Activated naive CD8-positive, alpha-beta T cell treated with anti-CD3 and anti-CD28 coated beads, Interleukin-2, amount 50 U/mL, for 24 hours (primary cell): ENCODE results near the gene ETNPPL.
"Not testable (repeated sequence)": the region's sequence is repeated elsewhere in the genome, so short reads cannot be mapped to it uniquely, and the experiment has no call there.

ENCODE experiments used
- ATAC-seq: fragments of 150-1000 bp; cut with Tn5 transposase; one replicate; pipeline ENCODE4 v1.10.0; 2021
- DNase-seq: peaks from one replicate; pipeline ENCODE4 v3.0.0; 2021
- H3K27ac Mint-ChIP-seq: one replicate; pipeline ENCODE4 v1.8.0; 2021; ENCODE audit warnings: mild to moderate bottlenecking, mixed read lengths
- H3K27me3 Mint-ChIP-seq: one replicate; pipeline ENCODE4 v1.8.0; 2021; ENCODE audit warnings: mixed read lengths
- H3K36me3 Mint-ChIP-seq: one replicate; pipeline ENCODE4 v1.8.0; 2021; ENCODE audit warnings: low read depth, mixed read lengths
- H3K4me1 Mint-ChIP-seq: one replicate; pipeline ENCODE4 v1.8.0; 2021; ENCODE audit warnings: mixed read lengths
- H3K4me3 Mint-ChIP-seq: one replicate; pipeline ENCODE4 v1.8.0; 2021; ENCODE audit warnings: mild to moderate bottlenecking, moderate library complexity, mixed read lengths
- H3K9me3 Mint-ChIP-seq: one replicate; pipeline ENCODE4 v1.8.0; 2021; ENCODE audit warnings: mixed read lengths

ETNPPL gene

DNA sequence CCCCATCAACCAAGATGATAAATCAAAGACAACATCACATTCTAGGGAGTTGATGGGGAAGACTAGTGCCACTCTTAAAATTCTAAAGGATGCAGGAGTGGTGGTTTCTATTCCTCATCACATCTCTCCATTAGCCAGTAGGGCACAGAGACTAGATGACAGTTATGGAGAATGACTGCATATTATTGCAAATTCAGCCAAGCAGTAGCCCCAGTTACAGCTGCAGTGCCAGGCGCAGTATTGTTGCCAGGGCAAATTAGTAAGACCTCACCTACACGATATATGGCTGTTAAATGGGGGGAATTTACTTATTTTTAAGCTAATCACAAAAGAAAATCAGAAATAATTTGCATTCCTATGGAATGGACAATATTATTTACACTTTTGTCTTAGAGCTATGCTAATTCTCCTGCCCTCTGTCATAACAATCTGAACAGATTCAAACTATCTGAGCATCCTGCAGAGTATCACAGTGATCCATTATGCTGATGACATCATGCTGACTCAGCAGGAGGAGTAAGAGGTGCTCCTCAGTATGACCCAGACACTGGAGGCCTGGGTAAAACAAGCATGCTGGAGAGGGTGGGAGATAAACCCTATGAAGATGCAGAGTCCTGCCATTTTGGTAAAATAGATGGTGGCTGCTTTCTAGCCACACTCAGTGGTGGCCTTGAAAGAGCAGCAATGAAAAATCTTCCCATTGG is 24.7 kb downstream of the ETNPPL start:
- no peak overlapping the region for H3K4me3 Mint-ChIP-seq
- H3K9me3 Mint-ChIP-seq: no peaks in the 10 kb centered on the region
- no peak for DNase-seq
- ATAC-seq: no peak
- H3K27ac Mint-ChIP-seq: no peak overlapping the region
- H3K36me3 Mint-ChIP-seq: no peaks in the 10 kb centered on the region
- peaks cover 5% of the 10 kb centered on the region for H3K27me3 Mint-ChIP-seq
- H3K4me1 Mint-ChIP-seq: no peaks in the 10 kb centered on the region

- Mint-ChIP-seq H3K9me3 (peaks cover 13% of the 10 kb centered on the region), H3K4me3 (no peak overlapping the region), H3K27me3 (peaks cover 4% of the 10 kb centered on the region), H3K4me1 (no peaks in the 10 kb centered on the region), H3K27ac (no peak overlapping the region), H3K36me3 (peaks cover 2% of the 10 kb centered on the region)
- ATAC-seq (no peak), DNase-seq (no peak)
These were observed 31.8 kb downstream of the ETNPPL start for GRCh38 chr4:108731006-108731405.

GRCh38 chr4:108730579-108730978 is 32.3 kb downstream of the ETNPPL start:
- ATAC-seq (no peak), DNase-seq (no peak)
- H3K9me3 Mint-ChIP-seq: peaks cover 13% of the 10 kb centered on the region
- H3K4me1 Mint-ChIP-seq: no peaks in the 10 kb centered on the region
- H3K27me3 Mint-ChIP-seq: peaks cover 4% of the 10 kb centered on the region
- H3K4me3 Mint-ChIP-seq: no peak overlapping the region
- H3K36me3 Mint-ChIP-seq: peaks cover 2% of the 10 kb centered on the region
- no peak overlapping the region for H3K27ac Mint-ChIP-seq

DNA sequence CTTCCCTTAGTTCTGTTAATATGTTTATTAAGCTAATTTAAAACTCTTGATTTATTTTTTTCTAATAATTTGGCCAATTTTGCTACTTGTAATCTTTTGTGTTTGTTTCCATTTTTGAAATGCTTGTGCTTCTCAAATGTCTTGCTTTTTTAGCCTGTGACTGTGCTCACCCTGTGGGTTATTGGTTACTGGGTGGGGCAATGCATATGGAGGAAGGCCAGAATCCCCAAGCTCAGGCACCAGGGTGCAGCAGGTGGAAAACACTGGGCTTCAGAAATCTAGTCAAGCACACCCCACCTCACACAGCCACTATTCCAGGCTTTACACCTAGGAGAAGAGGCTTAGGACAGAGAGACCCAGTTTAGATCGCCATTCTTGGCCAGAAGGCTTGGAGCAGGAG is 33.1 kb downstream of the ETNPPL start:
- DNase-seq: no peak
- no peak overlapping the region for H3K4me3 Mint-ChIP-seq

GRCh38 chr4:108725457-108725856 is 37.4 kb downstream of the ETNPPL start:
- peaks cover 2% of the 10 kb centered on the region for H3K36me3 Mint-ChIP-seq
- peaks cover 17% of the 10 kb centered on the region for H3K9me3 Mint-ChIP-seq
- ATAC-seq (no peak), DNase-seq (no peak)
- no peak overlapping the region for H3K27ac Mint-ChIP-seq
- H3K27me3 Mint-ChIP-seq: peaks cover 2% of the 10 kb centered on the region
- H3K4me1 Mint-ChIP-seq: no peaks in the 10 kb centered on the region
- no peak overlapping the region for H3K4me3 Mint-ChIP-seq

More for the DNA sequence above, 33.1 kb downstream of the ETNPPL start:
- Mint-ChIP-seq H3K4me1 (no peaks in the 10 kb centered on the region), H3K27ac (no peak overlapping the region), H3K36me3 (peaks cover 2% of the 10 kb centered on the region), H3K9me3 (peaks cover 13% of the 10 kb centered on the region), H3K27me3 (peaks cover 4% of the 10 kb centered on the region)
- no peak for ATAC-seq

DNA sequence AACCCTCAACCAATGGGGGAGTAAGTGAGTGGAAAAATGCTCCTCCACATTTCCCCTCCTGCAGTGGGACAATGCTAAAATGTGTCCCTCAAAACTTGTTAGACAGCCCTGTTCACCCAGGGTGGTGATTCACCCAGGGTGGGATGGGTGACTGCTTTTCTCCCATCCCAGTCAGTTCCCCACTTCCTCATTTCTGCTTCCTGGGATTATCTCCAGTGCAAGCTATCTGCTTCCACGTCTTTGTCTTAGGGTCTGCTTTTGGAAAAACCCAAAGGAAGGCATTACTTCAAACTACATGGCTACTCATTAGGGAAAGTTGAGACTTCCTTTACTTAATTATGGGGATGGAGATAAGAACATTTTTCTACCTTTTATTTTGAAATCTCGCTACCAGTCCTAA is 45.5 kb downstream of the ETNPPL start:
- Mint-ChIP-seq H3K4me1 (no peaks in the 10 kb centered on the region), H3K27ac (no peak overlapping the region)
- no peak for ATAC-seq

DNA sequence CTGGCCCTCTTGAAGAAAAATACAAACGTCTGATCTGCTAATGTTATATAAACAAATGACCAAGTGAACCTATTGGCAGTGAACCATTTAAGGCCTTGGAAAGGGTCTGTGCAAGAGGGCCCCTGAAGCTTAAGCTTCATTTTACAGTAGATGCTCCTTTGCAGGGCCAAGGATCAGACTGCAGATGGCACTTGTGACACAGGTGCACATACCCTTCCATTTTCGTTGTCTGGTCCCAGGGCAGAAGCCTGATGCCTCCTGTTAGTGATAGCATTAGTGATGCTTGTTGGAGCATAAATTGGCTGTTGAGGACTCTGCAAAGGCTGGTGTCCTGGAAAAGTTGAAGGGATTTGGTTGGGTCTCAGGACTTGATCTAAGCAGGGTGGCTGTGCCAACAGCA is 46.5 kb downstream of the ETNPPL start:
- DNase-seq (no peak), ATAC-seq (no peak)
- Mint-ChIP-seq H3K4me1 (no peaks in the 10 kb centered on the region), H3K36me3 (no peaks in the 10 kb centered on the region), H3K27ac (no peak overlapping the region), H3K9me3 (no peaks in the 10 kb centered on the region), H3K27me3 (no peaks in the 10 kb centered on the region), H3K4me3 (no peak overlapping the region)

More for the DNA sequence above, 45.5 kb downstream of the ETNPPL start:
- H3K9me3 Mint-ChIP-seq: no peaks in the 10 kb centered on the region
- no peak overlapping the region for H3K4me3 Mint-ChIP-seq
- no peak for DNase-seq
- H3K36me3 Mint-ChIP-seq: no peaks in the 10 kb centered on the region
- H3K27me3 Mint-ChIP-seq: no peaks in the 10 kb centered on the region

DNA sequence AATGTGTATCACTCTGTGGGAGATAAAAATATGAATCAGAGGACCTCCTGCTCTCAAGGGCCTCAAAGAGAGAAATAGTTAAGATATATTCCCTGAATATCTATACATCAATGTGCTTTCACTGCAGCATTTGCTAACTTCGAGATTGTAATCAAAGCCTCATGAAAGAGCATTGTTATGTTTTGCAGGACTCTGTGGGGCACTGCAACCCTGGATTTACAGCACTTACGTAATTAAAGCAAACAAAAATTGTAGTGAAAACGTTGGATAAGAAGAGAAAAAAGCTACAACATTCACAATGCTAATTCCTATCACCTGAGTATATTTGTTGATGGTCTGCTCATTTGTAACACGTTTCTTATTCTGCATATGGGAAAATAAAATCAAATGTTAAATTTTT is 48.0 kb downstream of the ETNPPL start:
- no peaks in the 10 kb centered on the region for H3K4me1 Mint-ChIP-seq
- H3K27ac Mint-ChIP-seq: no peak overlapping the region
- H3K27me3 Mint-ChIP-seq: no peaks in the 10 kb centered on the region
- no peak overlapping the region for H3K4me3 Mint-ChIP-seq
- ATAC-seq: no peak
- no peaks in the 10 kb centered on the region for H3K9me3 Mint-ChIP-seq
- no peak for DNase-seq
- no peaks in the 10 kb centered on the region for H3K36me3 Mint-ChIP-seq

DNA sequence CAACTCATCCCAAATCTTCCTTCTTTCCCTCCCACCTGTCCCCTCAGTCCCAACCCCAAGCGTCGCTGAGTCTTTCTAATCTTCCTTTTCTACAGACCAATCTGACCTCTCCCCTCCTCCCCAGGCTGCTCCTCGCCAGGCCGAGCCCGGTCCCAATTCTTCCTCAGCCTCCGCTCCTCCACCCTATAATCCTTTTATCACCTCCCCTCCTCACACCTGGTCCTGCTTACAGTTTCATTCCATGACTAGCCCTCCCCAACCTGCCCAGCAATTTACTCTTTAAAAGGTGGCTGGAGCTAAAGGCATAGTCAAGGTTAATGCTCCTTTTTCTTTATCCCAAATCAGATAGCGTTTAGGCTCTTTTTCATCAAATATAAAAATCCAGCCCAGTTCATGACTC is 52.3 kb downstream of the ETNPPL start:
- not testable (repeated sequence) for H3K4me3 Mint-ChIP-seq, H3K4me1 Mint-ChIP-seq, H3K36me3 Mint-ChIP-seq, H3K27me3 Mint-ChIP-seq, H3K27ac Mint-ChIP-seq, ATAC-seq, DNase-seq, H3K9me3 Mint-ChIP-seq

DNA sequence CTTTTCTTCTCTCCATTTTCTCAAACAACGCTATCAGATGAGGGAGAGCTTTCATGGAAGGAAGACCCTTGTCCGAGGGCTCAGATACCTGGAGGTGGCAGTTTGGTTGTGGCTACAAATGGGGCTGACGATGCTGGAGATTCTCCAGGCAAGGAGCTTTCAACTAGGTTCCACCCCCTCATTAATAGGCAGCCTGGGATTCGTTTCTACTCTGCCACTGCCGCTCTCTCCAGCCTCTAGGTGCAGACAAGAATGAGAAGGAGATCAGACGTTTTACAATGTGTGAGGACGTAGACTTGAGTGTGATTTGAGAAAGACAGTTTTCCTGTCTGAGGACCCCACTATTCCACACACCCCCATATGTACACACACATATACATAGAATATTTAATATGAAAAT is 53.1 kb downstream of the ETNPPL start:
- no peaks in the 10 kb centered on the region for H3K27me3 Mint-ChIP-seq
- H3K4me1 Mint-ChIP-seq: no peaks in the 10 kb centered on the region
- H3K27ac Mint-ChIP-seq: no peak overlapping the region
- no peaks in the 10 kb centered on the region for H3K36me3 Mint-ChIP-seq
- H3K4me3 Mint-ChIP-seq: no peak overlapping the region
- no peak for ATAC-seq
- H3K9me3 Mint-ChIP-seq: no peaks in the 10 kb centered on the region
- DNase-seq: no peak

DNA sequence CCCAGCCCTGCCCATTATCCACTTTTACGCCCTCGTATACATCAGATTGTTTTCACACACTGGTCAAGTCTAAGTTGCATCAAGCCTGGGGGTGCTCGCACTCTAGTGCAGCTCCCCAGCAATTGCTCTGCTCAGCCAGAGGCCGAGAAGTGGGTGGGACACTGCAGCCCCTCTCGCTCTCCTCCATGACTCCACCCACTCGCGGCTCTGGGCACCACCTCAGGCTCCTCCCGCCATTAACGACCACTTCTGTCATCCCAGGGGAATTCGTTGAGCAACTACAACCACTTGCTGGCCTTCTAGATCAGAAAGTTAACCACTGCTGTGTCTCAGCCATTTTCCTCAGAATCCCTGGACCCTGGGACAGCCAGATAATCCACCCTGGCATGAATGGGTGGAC is 53.6 kb downstream of the ETNPPL start:
- H3K36me3 Mint-ChIP-seq: no peaks in the 10 kb centered on the region
- no peak for ATAC-seq
- H3K4me3 Mint-ChIP-seq: no peak overlapping the region
- H3K9me3 Mint-ChIP-seq: no peaks in the 10 kb centered on the region
- H3K27me3 Mint-ChIP-seq: no peaks in the 10 kb centered on the region
- H3K27ac Mint-ChIP-seq: no peak overlapping the region
- DNase-seq: no peak
- H3K4me1 Mint-ChIP-seq: no peaks in the 10 kb centered on the region

DNA sequence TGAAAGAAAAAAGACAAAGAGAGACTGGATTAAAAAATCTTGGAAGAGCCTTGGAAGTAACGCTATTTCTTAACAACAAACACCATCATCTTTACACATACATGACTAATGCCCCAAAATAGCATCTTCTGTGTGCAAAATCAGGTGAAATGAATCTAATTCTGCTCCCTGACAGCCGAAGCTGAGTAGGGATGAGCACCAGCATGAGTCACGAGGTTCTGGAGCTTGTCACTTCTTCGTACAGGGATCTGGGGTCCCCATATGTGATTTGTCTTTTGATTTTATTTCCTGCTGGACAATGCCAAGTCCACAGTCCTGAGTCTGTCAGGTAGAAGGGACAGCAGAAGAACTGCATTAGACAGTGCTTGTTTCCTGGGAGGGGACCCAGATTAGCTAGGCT is 56.6 kb downstream of the ETNPPL start:
- no peaks in the 10 kb centered on the region for H3K36me3 Mint-ChIP-seq
- H3K4me1 Mint-ChIP-seq: peaks cover 15% of the 10 kb centered on the region
- H3K9me3 Mint-ChIP-seq: no peaks in the 10 kb centered on the region
- H3K27me3 Mint-ChIP-seq: no peaks in the 10 kb centered on the region
- H3K4me3 Mint-ChIP-seq: no peak overlapping the region
- DNase-seq: no peak
- ATAC-seq: no peak
- no peak overlapping the region for H3K27ac Mint-ChIP-seq

DNA sequence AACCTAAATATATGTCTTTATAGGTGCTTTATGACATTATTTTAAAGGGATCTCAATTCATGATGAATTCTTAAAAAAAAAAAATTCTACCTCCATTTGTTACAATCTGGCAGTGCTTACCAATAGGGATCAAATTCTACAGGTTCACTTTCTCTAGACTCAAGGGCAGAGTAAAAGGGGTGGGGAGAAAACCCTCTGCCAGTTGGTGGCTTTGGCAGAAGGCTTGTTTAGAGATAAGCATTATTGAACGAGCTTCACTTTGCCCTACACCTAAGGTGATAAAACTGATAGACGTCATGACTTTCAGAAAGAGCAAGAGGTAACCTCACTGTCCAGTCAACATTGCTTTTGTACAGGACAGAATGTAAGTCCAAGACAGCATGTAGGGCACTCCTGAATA is 58.9 kb downstream of the ETNPPL start:
- no peak for ATAC-seq
- no peaks in the 10 kb centered on the region for H3K9me3 Mint-ChIP-seq

GRCh38 chr4:108703370-108703769 is 59.5 kb downstream of the ETNPPL start:
- H3K4me3 Mint-ChIP-seq: no peak overlapping the region
- peaks cover 1% of the 10 kb centered on the region for H3K27me3 Mint-ChIP-seq
- no peak for DNase-seq
- H3K36me3 Mint-ChIP-seq: no peaks in the 10 kb centered on the region
- peaks cover 15% of the 10 kb centered on the region for H3K4me1 Mint-ChIP-seq
- no peaks in the 10 kb centered on the region for H3K9me3 Mint-ChIP-seq
- H3K27ac Mint-ChIP-seq: no peak overlapping the region
- ATAC-seq: no peak

More for the DNA sequence above, 58.9 kb downstream of the ETNPPL start:
- no peak overlapping the region for H3K27ac Mint-ChIP-seq
- H3K27me3 Mint-ChIP-seq: no peaks in the 10 kb centered on the region
- H3K36me3 Mint-ChIP-seq: no peaks in the 10 kb centered on the region
- no peak for DNase-seq
- no peak overlapping the region for H3K4me3 Mint-ChIP-seq
- H3K4me1 Mint-ChIP-seq: peaks cover 15% of the 10 kb centered on the region

DNA sequence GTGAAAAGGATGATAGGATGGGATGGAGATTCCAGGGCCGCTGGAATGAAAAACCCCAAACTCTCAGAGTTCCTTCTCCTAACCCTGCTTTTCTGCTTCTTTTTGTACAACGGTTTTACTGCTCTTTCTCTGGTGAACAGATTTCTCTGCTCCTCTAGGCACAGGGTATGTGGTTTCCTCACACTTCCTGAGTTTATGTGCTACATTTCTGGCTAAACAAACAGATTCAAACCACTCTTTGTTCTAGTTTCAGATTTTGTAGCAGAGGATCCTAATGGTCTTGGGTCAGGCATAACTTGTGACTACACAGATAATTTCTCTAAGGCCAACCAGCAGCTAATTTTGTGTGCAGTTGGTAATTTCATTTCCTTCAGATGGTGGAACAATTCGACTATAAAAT is 59.9 kb downstream of the ETNPPL start:
- Mint-ChIP-seq H3K36me3 (no peaks in the 10 kb centered on the region), H3K9me3 (no peaks in the 10 kb centered on the region), H3K4me1 (peaks cover 15% of the 10 kb centered on the region), H3K4me3 (no peak overlapping the region), H3K27ac (no peak overlapping the region), H3K27me3 (peaks cover 2% of the 10 kb centered on the region)
- DNase-seq (no peak), ATAC-seq (no peak)
